HepG2 (cell line): ENCODE data around the gene HS6ST1. TPM values are rescaled to one million over a fixed set of nuclear protein-coding genes. Genes with fewer than 3 reads are reported as not detected.
A peak's percentile ranks its signal among the peaks of the same experiment; 100 is the strongest.

ENCODE experiments used
- CBX2 ChIP-seq, 2 experiments: fragments of 200-600 bp in 1 of 2; sonication (generic); formaldehyde crosslinking in 1 of 2; IDR thresholded peaks; 2 replicates each; pipeline versions ENCODE4 v1.7.0 to v1.8.1; 2018 to 2022; ENCODE audit warnings: low read depth in 2 of 2, low read length in 1 of 2, mild to moderate bottlenecking in 1 of 2, missing genetic modification reagents in 1 of 2
- EED ChIP-seq: sonication (generic); formaldehyde crosslinking; IDR thresholded peaks from 2 replicates; pipeline ENCODE4 v1.5.0; 2020; ENCODE audit warnings: mild to moderate bottlenecking, missing genetic modification reagents
- GABPA ChIP-seq, 2 experiments: IDR thresholded peaks; 2 replicates each; pipeline ENCODE4 v1.6.1; 2011 to 2016; ENCODE audit warnings: low read depth in 2 of 2, low read length in 1 of 2, missing biosample characterization in 1 of 2, missing genetic modification characterization in 1 of 2
- GABPB1 ChIP-seq: IDR thresholded peaks from 2 replicates; pipeline ENCODE4 v1.6.1; 2016; ENCODE audit warnings: mild to moderate bottlenecking, missing genetic modification reagents, moderate library complexity, missing compliant biosample characterization
- GATAD2A ChIP-seq: IDR thresholded peaks from 2 replicates; pipeline ENCODE4 v1.6.1; 2016
- LCORL ChIP-seq, 2 experiments: fragments of 450-650 bp in 1 of 2; sonication (generic) in 1 of 2; formaldehyde crosslinking in 1 of 2; IDR thresholded peaks; 2 replicates each; pipeline versions ENCODE4 v1.5.0 to v1.6.1; 2017 to 2020; ENCODE audit warnings: antibody characterized with exemption in 1 of 2, missing genetic modification reagents in 1 of 2
- MLLT10 ChIP-seq: sonication (generic); formaldehyde crosslinking; IDR thresholded peaks from 2 replicates; pipeline ENCODE4 v1.4.0; 2020; ENCODE audit warnings: missing genetic modification reagents
- NFE2L2 ChIP-seq: fragments of 150-350 bp; IDR thresholded peaks from 2 replicates; pipeline ENCODE4 v1.6.1; 2014; ENCODE audit warnings: low read length
- NR3C1 ChIP-seq: sonication (generic); formaldehyde crosslinking; IDR thresholded peaks from 2 replicates; pipeline ENCODE4 v1.4.0; 2020; ENCODE audit warnings: missing genetic modification reagents
- SOX5 ChIP-seq: IDR thresholded peaks from 2 replicates; pipeline ENCODE4 v1.6.1; 2016; ENCODE audit warnings: borderline replicate concordance
- ZFP1 ChIP-seq: IDR thresholded peaks from 2 replicates; pipeline ENCODE4 v1.6.1; 2016
- ZNF629 ChIP-seq: sonication (generic); formaldehyde crosslinking; conservative IDR thresholded peaks from 2 replicates; pipeline ENCODE4 v1.5.0; 2020; ENCODE audit warnings: missing genetic modification reagents
- polyA plus RNA-seq, 8 experiments: library from polyadenylated mRNA; depleted of rRNA in 3 of 8; stranded (reverse) in 7 of 8; unstranded in 1 of 8; fragments of >200 nt; fragmentation: Illumina TruSeq in 4 of 8; extraction: Trizol in 4 of 8; gene quantifications; 2 replicates each; pipeline versions ENCODE4 v1.2.1 to v1.2.3, GENCODE V29; 2011 to 2016; ENCODE audit warnings: low read depth in 4 of 8, missing spikeins in 1 of 8, mixed read lengths in 1 of 8; ENCODE audit not compliant: insufficient read depth in 1 of 8
- total RNA-seq, 5 experiments: library from RNA; depleted of rRNA; stranded (reverse); fragments of >200 nt; fragmentation: Illumina TruSeq; extraction: Trizol; gene quantifications; 2 replicates each; pipeline ENCODE4 v1.2.3, GENCODE V29; 2016; ENCODE audit warnings: low read depth in 1 of 5
- TF ChIP-seq, protein P1 (sequence below): sonication (generic); formaldehyde crosslinking; IDR thresholded peaks from 2 replicates; pipeline ENCODE4 v1.4.0; 2020; ENCODE audit warnings: missing genetic modification reagents
- TF ChIP-seq, protein P2 (sequence below): sonication (generic); formaldehyde crosslinking; IDR thresholded peaks from 2 replicates; pipeline ENCODE4 v1.4.0; 2020; ENCODE audit warnings: missing genetic modification reagents, borderline replicate concordance
- TF ChIP-seq, protein P3 (sequence below): sonication (generic); formaldehyde crosslinking; IDR thresholded peaks from 2 replicates; pipeline ENCODE4 v1.9.0; 2021; ENCODE audit warnings: missing genetic modification reagents, borderline replicate concordance

HS6ST1 gene
- total and polyA plus RNA-seq, 2 of the 13 experiments (the other 11 are each of a cell fraction or from before 2014, with no cell fraction given): 34.5 to 84.6 TPM

DNA sequence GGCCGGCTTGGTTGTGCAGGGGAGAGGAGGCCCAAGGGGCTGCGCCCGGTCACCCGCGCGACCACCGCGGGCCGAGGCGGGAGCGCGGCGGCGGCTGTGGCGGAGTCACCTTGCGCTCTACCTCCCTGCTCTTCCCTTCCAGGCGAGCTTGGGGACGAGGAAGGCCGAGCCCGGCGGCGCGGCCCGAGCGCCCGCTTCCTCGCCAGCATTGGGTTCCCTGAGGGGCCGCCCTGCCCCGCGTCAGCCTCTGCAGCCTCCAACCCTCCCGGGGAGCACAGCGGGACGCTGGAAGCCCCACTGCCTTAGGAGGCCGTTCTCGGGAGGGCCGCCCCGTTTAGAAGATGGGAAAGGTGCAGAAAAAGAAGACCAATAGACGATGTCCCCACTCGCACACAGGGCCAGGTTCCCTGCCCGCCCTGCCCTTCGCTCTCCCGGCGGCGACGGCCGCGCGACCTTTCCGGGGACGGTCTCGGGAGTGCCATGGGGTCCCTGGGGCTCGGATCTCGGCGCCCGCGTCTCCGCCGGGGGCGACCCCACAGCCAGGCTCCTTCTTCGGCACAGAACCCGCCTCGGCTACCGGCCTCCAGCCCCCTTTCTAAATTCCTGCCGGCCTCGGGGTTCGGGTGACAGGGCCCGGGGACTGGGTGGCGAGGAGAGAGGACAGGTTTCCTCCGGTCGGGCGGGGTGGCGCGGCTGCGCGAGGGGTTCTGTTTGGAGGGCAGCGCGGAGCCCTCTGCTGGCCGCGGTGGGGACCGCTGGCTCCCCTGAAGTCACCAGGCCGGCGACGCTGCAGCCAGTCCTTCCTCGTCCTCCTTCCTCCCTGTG lies 85.5 kb downstream of the HS6ST1 start (continued):
- TF ChIP-seq, protein P1, sequence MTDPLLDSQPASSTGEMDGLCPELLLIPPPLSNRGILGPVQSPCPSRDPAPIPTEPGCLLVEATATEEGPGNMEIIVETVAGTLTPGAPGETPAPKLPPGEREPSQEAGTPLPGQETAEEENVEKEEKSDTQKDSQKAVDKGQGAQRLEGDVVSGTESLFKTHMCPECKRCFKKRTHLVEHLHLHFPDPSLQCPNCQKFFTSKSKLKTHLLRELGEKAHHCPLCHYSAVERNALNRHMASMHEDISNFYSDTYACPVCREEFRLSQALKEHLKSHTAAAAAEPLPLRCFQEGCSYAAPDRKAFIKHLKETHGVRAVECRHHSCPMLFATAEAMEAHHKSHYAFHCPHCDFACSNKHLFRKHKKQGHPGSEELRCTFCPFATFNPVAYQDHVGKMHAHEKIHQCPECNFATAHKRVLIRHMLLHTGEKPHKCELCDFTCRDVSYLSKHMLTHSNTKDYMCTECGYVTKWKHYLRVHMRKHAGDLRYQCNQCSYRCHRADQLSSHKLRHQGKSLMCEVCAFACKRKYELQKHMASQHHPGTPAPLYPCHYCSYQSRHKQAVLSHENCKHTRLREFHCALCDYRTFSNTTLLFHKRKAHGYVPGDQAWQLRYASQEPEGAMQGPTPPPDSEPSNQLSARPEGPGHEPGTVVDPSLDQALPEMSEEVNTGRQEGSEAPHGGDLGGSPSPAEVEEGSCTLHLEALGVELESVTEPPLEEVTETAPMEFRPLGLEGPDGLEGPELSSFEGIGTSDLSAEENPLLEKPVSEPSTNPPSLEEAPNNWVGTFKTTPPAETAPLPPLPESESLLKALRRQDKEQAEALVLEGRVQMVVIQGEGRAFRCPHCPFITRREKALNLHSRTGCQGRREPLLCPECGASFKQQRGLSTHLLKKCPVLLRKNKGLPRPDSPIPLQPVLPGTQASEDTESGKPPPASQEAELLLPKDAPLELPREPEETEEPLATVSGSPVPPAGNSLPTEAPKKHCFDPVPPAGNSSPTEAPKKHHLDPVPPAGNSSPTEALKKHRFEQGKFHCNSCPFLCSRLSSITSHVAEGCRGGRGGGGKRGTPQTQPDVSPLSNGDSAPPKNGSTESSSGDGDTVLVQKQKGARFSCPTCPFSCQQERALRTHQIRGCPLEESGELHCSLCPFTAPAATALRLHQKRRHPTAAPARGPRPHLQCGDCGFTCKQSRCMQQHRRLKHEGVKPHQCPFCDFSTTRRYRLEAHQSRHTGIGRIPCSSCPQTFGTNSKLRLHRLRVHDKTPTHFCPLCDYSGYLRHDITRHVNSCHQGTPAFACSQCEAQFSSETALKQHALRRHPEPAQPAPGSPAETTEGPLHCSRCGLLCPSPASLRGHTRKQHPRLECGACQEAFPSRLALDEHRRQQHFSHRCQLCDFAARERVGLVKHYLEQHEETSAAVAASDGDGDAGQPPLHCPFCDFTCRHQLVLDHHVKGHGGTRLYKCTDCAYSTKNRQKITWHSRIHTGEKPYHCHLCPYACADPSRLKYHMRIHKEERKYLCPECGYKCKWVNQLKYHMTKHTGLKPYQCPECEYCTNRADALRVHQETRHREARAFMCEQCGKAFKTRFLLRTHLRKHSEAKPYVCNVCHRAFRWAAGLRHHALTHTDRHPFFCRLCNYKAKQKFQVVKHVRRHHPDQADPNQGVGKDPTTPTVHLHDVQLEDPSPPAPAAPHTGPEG (CRISPR knock-in tag): peak; percentile 94
- peak; percentile 33; the same call in 1 of the 2 replicates for TF ChIP-seq ZNF629 (CRISPR knock-in tag)
- TF ChIP-seq GABPB1 (CRISPR knock-in tag): peak; percentile 76; the same call in 1 of the 2 replicates
- TF ChIP-seq GABPA (IDR thresholded peaks at IDR 0.05; ENCODE audit: low read depth, low read length): no peak
- no peak for TF ChIP-seq GABPA (CRISPR knock-in tag; IDR thresholded peaks at IDR 0.05; ENCODE audit: low read depth)
- TF ChIP-seq, protein P2, sequence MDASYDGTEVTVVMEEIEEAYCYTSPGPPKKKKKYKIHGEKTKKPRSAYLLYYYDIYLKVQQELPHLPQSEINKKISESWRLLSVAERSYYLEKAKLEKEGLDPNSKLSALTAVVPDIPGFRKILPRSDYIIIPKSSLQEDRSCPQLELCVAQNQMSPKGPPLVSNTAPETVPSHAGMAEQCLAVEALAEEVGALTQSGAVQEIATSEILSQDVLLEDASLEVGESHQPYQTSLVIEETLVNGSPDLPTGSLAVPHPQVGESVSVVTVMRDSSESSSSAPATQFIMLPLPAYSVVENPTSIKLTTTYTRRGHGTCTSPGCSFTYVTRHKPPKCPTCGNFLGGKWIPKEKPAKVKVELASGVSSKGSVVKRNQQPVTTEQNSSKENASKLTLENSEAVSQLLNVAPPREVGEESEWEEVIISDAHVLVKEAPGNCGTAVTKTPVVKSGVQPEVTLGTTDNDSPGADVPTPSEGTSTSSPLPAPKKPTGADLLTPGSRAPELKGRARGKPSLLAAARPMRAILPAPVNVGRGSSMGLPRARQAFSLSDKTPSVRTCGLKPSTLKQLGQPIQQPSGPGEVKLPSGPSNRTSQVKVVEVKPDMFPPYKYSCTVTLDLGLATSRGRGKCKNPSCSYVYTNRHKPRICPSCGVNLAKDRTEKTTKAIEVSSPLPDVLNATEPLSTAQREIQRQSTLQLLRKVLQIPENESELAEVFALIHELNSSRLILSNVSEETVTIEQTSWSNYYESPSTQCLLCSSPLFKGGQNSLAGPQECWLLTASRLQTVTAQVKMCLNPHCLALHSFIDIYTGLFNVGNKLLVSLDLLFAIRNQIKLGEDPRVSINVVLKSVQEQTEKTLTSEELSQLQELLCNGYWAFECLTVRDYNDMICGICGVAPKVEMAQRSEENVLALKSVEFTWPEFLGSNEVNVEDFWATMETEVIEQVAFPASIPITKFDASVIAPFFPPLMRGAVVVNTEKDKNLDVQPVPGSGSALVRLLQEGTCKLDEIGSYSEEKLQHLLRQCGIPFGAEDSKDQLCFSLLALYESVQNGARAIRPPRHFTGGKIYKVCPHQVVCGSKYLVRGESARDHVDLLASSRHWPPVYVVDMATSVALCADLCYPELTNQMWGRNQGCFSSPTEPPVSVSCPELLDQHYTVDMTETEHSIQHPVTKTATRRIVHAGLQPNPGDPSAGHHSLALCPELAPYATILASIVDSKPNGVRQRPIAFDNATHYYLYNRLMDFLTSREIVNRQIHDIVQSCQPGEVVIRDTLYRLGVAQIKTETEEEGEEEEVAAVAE (CRISPR knock-in tag): no peak; the same call in 1 of the 2 replicates
- no peak for TF ChIP-seq CBX2 (IDR thresholded peaks at IDR 0.05; ENCODE audit: low read depth, low read length)
- 0 out of 2 replicates have a peak, but pooled peaks have one; percentile 52 for TF ChIP-seq CBX2 (CRISPR knock-in tag; IDR thresholded peaks at IDR 0.05; ENCODE audit: low read depth)
- no peak for TF ChIP-seq NFE2L2
- no peak for TF ChIP-seq MLLT10 (CRISPR knock-in tag)
- no peak for TF ChIP-seq ZFP1 (CRISPR knock-in tag)
- no peak for TF ChIP-seq LCORL (IDR thresholded peaks at IDR 0.05)
- peak; percentile 92 for TF ChIP-seq LCORL (CRISPR knock-in tag; IDR thresholded peaks at IDR 0.05)
- no peak; the same call in none of the 2 replicates for TF ChIP-seq EED (CRISPR knock-in tag)
- TF ChIP-seq NR3C1 (CRISPR knock-in tag): no peak
- TF ChIP-seq, protein P3, sequence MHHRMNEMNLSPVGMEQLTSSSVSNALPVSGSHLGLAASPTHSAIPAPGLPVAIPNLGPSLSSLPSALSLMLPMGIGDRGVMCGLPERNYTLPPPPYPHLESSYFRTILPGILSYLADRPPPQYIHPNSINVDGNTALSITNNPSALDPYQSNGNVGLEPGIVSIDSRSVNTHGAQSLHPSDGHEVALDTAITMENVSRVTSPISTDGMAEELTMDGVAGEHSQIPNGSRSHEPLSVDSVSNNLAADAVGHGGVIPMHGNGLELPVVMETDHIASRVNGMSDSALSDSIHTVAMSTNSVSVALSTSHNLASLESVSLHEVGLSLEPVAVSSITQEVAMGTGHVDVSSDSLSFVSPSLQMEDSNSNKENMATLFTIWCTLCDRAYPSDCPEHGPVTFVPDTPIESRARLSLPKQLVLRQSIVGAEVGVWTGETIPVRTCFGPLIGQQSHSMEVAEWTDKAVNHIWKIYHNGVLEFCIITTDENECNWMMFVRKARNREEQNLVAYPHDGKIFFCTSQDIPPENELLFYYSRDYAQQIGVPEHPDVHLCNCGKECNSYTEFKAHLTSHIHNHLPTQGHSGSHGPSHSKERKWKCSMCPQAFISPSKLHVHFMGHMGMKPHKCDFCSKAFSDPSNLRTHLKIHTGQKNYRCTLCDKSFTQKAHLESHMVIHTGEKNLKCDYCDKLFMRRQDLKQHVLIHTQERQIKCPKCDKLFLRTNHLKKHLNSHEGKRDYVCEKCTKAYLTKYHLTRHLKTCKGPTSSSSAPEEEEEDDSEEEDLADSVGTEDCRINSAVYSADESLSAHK (CRISPR knock-in tag): no peak
- peak; percentile 81 for TF ChIP-seq GATAD2A (CRISPR knock-in tag)
- TF ChIP-seq SOX5: peak; percentile 57; the same call in 1 of the 2 replicates
